Adrenal gland (tissue), 12 donors: ENCODE measurements around the gene OR51B4. TPM values are rescaled to one million over a fixed set of nuclear protein-coding genes. Genes with fewer than 3 reads are reported as not detected.

ENCODE experiments used
- DNase-seq, 7 donors: peaks; one replicate each; pipeline ENCODE4 v3.0.0-alpha.2; 2019 to 2020
- H3K27ac ChIP-seq, 5 donors: fragments of 200-600 bp; sonication (generic) in 4 of 5; 1 replicate in 3 of 5; 2 replicates in 2 of 5; pipeline versions ENCODE4 v1.5.1 to v1.8.0; 2016 to 2020; ENCODE audit warnings: mild to moderate bottlenecking in 1 of 5
- H3K27me3 ChIP-seq: fragments of 200-600 bp; 2 replicates; pipeline ENCODE4 v1.8.0; 2021
- H3K36me3 ChIP-seq, 2 donors: fragments of 200-600 bp; replicated peaks in 1 of 2; 1 replicate in 1 of 2; 2 replicates in 1 of 2; pipeline versions ENCODE4 v1.5.1 to v1.8.0; 2018 to 2022
- H3K4me1 ChIP-seq, 2 donors: fragments of 200-600 bp; replicated peaks in 1 of 2; 1 replicate in 1 of 2; 2 replicates in 1 of 2; pipeline versions ENCODE4 v1.5.1 to v1.8.0; 2018 to 2021
- H3K4me3 ChIP-seq, 4 donors: fragments of 200-600 bp; sonication (generic) in 3 of 4; one replicate each; pipeline ENCODE4 v1.5.1; 2016 to 2018
- H3K9me3 ChIP-seq, 3 donors: fragments of 200-600 bp; sonication (generic) in 1 of 3; replicated peaks in 1 of 3; 1 replicate in 2 of 3; 2 replicates in 1 of 3; pipeline versions ENCODE4 v1.5.1 to v1.8.0; 2016 to 2021
- CTCF ChIP-seq, 6 experiments: fragments of 450-650 bp in 4 of 6; fragments of 200-600 bp in 2 of 6; sonication (generic) in 1 of 6; IDR thresholded peaks; 1 replicate in 5 of 6; 2 replicates in 1 of 6; pipeline versions ENCODE4 v1.5.1 to v1.8.0; 2016 to 2021; ENCODE audit warnings: antibody characterized with exemption in 6 of 6, mild to moderate bottlenecking in 2 of 6, moderate library complexity in 1 of 6
- POLR2A ChIP-seq, 2 donors: fragments of 450-650 bp; IDR thresholded peaks; one replicate each; pipeline ENCODE4 v1.6.1; 2017; ENCODE audit warnings: antibody characterized with exemption in 2 of 2, mild to moderate bottlenecking in 2 of 2, moderate library complexity in 1 of 2
- whole genome bisulfite sequencing, 4 donors: extraction: QIAGEN DNeasy Blood & Tissue Kit in 2 of 4; methylation state at CpG; one replicate each; pipeline versions ENCODE4 v1.1.5 to v1.1.7; 2013 to 2017; 5-methylcytosine and 5-hydroxymethylcytosine counted together
- intact Hi-C, 2 donors: fragments of 100-400 bp; cut with DNase I; formaldehyde crosslinking; loops; one replicate each; pipeline versions ENCODE4 v1.14.1 to v1.15.0; 2022 to 2023
- polyA plus RNA-seq, 3 donors: library from polyadenylated mRNA; stranded (reverse); fragments of 200-250 nt in 2 of 3; fragments of 350-450 nt in 1 of 3; fragmentation: Illumina TruSeq in 1 of 3; extraction: RNeasy Lipid Tissue Mini Kit (QIAGEN cat#74804) in 1 of 3; gene quantifications; one replicate each; pipeline ENCODE4 v1.2.3, GENCODE V29; 2013 to 2014
- total RNA-seq, 9 donors: library from RNA; depleted of rRNA in 4 of 9; stranded (reverse); fragments of >200 nt in 4 of 9; fragments of 120-200 nt in 1 of 9; fragmentation: NEBNext Ultra II Directional in 1 of 9; extraction: Animal tissue kit (Norgen Biotek cat#: 25700) in 1 of 9; gene quantifications; one replicate each; pipeline versions ENCODE4 v1.1.0 to v1.2.4, GENCODE V29; 2013 to 2023
- donor health status: healthy with polysubstance abuse.
- donor health status: Bipolar disorder and iron deficiency.
- donor health status: DM: yes; HTN: yes; CAD: no.
- donor health status: DM: no; HTN: no; CAD: no.
- donor health status: DM: no; HTN: no; CAD: no.
- donor health status: DM: yes; HTN: yes; CAD: no.

The OR51B4 gene
- total and polyA plus RNA-seq, 12 donors: 0.28 to 0.78 (median 0.34) TPM; not detected in 9

- intact Hi-C loops: no loop called here
Measured at GRCh38 chr11:5284637-5285036, 17.1 kb downstream of the OR51B4 start.

GRCh38 chr11:5283882-5284281, 17.9 kb downstream of the OR51B4 start:
- Histone ChIP-seq H3K4me3 (no peak overlapping the region), H3K27me3 (no peaks in the 10 kb centered on the region), H3K9me3 (no peaks in the 10 kb centered on the region), H3K36me3 (no peaks in the 10 kb centered on the region), H3K4me1 (no peaks in the 10 kb centered on the region), H3K27ac (no peak overlapping the region)
- no peak for DNase-seq
- 66 to 71% (median 69%) methylated on average over 1 of the region's 1 CpG for WGBS, 4 donors
- no peak for TF ChIP-seq CTCF (IDR thresholded peaks at IDR 0.05)
- no peak for TF ChIP-seq POLR2A (IDR thresholded peaks at IDR 0.05)
- intact Hi-C loops: no loop called here

More at GRCh38 chr11:5284637-5285036, 17.1 kb downstream of the OR51B4 start:
- Histone ChIP-seq H3K36me3 (no peaks in the 10 kb centered on the region), H3K27ac (no peak overlapping the region), H3K9me3 (no peaks in the 10 kb centered on the region), H3K4me1 (no peaks in the 10 kb centered on the region), H3K27me3 (no peaks in the 10 kb centered on the region), H3K4me3 (no peak overlapping the region)
- no peak for DNase-seq
- TF ChIP-seq POLR2A (IDR thresholded peaks at IDR 0.05) (no peak), CTCF (IDR thresholded peaks at IDR 0.05) (no peak)
- WGBS, 4 donors: 84 to 100% (median 91%) methylated on average over 2 of the region's 2 CpGs

- H3K27ac ChIP-seq: no peak overlapping the region
- H3K4me3 ChIP-seq: no peak overlapping the region
- H3K4me1 ChIP-seq: no peaks in the 10 kb centered on the region
- H3K36me3 ChIP-seq: no peaks in the 10 kb centered on the region
- WGBS, 4 donors: 82 to 89% (median 83%) methylated on average over 3 of the region's 3 CpGs
- intact Hi-C loops: no loop called here
- TF ChIP-seq CTCF (IDR thresholded peaks at IDR 0.05): no peak
- no peak for TF ChIP-seq POLR2A (IDR thresholded peaks at IDR 0.05)
- DNase-seq: no peak
- no peaks in the 10 kb centered on the region for H3K9me3 ChIP-seq
- H3K27me3 ChIP-seq: no peaks in the 10 kb centered on the region
Measured at GRCh38 chr11:5283086-5283485, 18.7 kb downstream of the OR51B4 start.

- Histone ChIP-seq H3K9me3 (no peaks in the 10 kb centered on the region), H3K27me3 (no peaks in the 10 kb centered on the region), H3K27ac (no peak overlapping the region), H3K4me3 (no peak overlapping the region), H3K36me3 (no peaks in the 10 kb centered on the region), H3K4me1 (no peaks in the 10 kb centered on the region)
- no peak for TF ChIP-seq POLR2A (IDR thresholded peaks at IDR 0.05)
- WGBS, 4 donors: 88 to 96% (median 90%) methylated on average over 2 of the region's 2 CpGs
- no peak for DNase-seq
- intact Hi-C loops: no loop called here
Measured at GRCh38 chr11:5282628-5283027, 19.1 kb downstream of the OR51B4 start.

GRCh38 chr11:5281596-5281995, 20.1 kb downstream of the OR51B4 start:
- H3K27me3 ChIP-seq: no peaks in the 10 kb centered on the region
- H3K27ac ChIP-seq: no peak overlapping the region
- H3K36me3 ChIP-seq: no peaks in the 10 kb centered on the region
- no peak overlapping the region for H3K4me3 ChIP-seq
- DNase-seq: no peak
- intact Hi-C loops: no loop called here
- no peaks in the 10 kb centered on the region for H3K9me3 ChIP-seq
- TF ChIP-seq POLR2A (IDR thresholded peaks at IDR 0.05) (no peak), CTCF (IDR thresholded peaks at IDR 0.05) (no peak)
- H3K4me1 ChIP-seq: no peaks in the 10 kb centered on the region
